GM21423 (cell line): Measurements from ENCODE around the gene HNF1B.
"Not testable (repeated sequence)": the region's sequence is repeated elsewhere in the genome, so short reads cannot be mapped to it uniquely, and the experiment has no call there.

Source experiments
- ATAC-seq: cut with Tn5 transposase; IDR thresholded peaks from one replicate; pipeline ENCODE4 v1.9.1; 2021; ENCODE audit warnings: mild to moderate bottlenecking, moderate library complexity; ENCODE audit not compliant: unreplicated experiment

HNF1B gene, protein sequence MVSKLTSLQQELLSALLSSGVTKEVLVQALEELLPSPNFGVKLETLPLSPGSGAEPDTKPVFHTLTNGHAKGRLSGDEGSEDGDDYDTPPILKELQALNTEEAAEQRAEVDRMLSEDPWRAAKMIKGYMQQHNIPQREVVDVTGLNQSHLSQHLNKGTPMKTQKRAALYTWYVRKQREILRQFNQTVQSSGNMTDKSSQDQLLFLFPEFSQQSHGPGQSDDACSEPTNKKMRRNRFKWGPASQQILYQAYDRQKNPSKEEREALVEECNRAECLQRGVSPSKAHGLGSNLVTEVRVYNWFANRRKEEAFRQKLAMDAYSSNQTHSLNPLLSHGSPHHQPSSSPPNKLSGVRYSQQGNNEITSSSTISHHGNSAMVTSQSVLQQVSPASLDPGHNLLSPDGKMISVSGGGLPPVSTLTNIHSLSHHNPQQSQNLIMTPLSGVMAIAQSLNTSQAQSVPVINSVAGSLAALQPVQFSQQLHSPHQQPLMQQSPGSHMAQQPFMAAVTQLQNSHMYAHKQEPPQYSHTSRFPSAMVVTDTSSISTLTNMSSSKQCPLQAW

DNA sequence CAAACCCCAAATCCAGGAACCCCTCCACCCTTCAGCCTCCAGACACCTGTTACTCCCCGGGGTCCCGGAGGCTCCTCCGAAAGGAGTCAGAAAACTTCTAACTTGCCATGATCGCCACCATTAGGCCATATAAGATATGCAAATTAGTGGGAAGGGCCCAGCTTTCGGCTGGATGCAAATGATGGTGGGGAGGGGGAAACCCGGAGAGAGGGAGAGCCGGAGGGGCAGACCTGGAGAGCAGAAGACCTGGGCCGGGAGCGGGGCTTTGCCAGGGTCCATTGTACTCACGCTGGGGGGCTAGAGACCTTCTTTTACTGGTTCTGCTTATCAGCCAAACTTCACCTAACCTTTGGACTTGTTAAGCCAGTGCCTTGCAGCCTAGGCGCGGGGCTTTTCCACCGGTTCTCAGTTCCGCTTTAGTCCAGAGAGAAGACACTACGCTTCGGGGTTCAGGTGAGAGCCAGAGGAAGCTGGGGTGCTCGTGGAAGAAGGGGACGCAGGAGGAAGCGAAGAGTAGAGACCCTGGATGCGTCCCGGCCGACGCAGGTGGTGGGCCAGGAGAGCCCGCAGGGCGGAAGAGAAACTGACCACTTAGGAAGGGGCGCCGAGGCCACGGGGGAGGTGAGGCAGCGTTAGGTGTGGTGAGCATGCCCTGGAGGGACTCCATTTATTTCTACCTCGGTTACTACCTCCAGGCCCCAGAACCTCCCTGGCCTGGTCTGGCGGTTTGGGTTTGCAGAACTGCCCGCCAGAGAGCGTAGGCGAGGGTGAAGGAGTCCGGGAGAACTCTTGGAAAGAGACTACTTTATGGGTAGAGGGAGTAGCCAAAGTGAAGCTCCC is at the start of gene HNF1B:
Gene HNF1B, minus strand, starts transcription at position 99 of the 840 bp plus-strand sequence. CDS start 175 bp downstream, outside the sequence.
- peak; percentile 48 for ATAC-seq

DNA sequence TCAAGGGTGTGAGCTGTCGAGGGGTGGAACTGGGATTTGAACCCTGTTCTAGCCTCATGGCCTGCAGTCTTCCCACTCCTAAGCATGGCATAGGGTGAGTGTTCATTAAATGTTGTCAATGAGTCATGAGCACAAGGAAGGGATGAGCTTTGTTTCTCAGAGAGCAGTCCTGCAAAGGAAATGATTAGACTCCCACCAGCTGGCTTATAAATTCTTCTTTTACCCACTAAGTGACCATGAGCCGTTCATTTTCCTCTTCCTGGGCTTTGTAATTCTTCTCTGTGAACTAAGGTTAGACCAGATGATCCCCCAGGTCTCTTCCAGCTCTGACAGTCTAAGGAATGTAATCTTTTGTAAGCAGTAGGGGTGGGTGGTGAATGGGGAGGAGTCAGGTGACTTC is 47.9 kb upstream of the HNF1B start:
- ATAC-seq: no peak

DNA sequence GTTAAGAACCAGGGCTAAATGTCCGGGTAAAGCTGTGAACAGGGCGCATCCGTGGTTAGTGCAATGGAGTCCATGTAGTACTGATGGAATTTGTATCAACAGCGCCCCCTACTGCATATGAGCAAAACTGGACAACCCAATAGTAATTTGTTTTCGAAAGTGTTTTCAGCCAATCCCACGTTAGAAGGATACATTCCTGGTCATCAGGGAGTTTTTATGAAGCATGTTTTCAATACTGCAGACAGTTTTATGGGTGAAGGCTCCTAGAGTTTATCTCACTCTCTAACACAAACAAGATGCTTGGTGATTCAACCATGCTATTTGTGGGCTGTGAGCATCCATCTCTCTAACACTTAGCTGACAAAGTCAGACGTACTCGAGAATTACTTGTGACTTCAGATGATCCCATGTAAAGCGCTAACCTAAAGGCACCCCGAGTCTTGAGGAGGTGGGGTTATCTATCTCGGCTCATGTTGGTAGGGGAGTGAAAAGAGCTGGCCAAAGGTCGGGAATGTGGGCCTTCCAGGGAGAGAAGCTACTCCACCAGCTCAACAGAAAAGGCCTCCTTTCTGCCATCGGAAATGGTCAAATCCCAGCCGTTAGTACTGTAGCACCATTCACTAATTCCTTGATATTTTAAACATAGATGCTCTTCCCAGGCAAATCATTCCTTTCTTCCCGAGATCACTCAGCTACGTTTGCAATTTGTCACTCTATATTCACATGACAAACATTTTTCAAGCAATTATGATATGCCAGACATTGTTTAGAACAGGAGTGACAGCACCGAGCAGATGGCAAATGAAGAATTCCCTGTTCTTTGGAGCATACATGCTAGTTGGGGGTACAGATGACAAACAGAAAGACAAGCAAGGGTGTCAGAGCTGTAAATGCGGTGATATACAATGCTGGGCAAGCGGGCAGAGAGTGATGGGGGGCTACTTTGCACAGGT is 46.9 kb upstream of the HNF1B start:
- no peak for ATAC-seq

DNA sequence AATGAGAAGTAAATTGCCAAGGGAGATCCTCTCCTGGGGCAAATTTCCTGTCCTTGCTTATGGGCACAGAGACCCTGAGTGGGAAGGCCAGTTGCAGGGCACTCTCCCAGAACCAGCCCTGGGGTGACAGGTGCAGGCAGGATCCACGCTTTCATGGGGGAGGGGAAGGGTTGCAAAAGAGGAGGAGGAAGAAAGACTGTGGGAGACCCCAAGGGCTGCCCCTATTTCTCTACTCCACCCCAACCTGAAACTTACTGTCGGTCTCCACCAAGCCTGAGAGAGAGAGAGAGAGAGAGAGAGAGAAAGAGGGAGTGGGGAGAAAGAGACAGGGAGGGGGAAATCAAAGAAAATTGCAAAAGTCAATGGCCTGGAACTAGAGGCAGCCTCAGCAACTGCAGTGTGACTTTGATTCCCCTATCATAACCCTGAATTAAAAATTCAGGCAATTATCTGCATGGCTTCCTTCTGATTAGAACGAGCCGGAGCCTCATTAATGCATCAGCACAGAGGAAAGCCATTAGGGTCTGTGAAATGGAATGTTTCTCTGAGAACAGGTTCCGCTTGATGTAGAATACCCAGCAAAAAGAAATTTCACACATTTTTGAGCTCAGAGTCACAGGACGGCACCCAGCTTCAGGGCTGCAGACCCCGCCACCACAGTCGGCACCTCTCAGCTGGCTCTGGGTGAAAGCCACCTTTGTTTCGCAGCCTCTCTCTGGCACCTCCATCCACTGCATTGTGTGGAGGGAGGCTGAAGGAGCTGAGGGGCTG is 45.1 kb upstream of the HNF1B start:
- no peak for ATAC-seq

DNA sequence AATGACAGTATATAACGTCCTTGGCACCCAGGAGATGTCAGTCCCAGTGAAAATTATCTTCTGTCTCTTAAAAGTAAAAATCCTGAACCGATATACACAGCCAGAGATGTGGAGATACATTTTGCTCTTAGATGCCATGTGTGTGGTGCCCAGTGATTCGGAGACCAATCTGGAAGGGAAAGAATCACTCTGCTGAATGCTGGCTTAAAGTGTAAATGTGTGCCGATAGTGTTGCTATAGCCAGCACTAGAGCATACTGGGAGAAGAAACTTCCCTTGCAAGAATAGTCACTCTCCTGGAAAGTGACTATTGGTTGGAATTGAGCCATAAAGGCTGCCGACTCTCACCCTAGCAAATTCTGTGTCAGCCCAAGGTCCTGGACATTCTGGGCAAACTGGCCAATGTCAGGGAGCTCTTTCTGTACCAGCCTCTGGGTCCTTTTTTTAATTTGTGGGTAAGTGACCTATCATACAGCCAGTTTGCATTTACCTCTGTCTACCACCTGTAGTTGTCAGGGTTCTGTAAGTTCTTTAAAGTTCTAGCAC is 44.2 kb upstream of the HNF1B start:
- no peak for ATAC-seq

DNA sequence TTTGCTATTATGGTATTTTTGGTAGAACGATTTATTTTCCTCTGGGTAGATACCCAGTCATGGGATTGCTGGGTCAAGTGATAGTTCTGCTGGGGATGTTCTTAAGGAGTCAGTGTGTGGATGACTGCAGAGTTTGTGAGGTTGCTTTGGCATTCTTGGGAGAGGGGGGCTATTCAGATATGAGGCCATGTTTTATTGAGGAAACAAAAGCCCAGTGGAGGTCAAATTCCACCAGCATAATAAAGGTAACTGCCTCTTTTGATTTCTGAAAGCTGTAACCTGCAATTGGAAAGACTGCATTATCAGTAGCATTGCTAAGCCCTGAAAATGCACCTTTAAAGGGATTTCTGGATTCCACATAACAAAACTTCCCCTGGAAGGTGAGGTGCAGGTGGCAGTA is 43.7 kb upstream of the HNF1B start:
- ATAC-seq: no peak

DNA sequence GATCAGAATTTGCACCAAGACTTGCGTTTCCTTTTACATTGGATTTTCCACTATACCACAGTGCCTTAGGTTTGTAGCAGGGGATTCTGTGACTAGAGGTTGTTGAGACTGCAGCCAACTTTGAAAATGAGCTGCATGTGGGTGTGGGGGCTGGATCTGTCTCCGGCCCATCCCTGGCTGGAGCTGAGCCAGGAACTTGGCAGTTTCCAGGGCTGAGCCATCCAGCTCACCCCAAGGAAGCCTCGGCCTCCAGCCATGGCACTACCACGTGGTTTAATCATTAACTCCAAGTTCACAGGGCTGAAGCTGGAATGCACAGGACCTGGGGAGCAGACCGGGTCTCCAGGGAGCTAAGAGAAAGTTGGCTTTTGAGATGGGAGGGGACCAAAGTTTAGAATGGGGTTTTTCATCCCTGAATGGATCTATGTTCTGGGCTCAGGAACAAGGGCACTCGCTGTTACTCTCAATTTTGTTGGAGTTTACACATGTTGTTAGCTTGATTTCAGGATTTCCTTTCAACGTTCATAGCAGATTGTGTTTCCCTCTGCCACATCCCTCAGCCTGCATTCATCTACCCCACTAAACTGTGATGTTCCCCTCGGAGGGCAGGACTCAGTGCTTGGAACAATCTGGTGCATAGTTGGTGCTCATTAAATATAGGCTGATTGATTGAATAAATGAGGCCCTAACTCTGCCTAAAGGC is 42.3 kb upstream of the HNF1B start:
- ATAC-seq: no peak

DNA sequence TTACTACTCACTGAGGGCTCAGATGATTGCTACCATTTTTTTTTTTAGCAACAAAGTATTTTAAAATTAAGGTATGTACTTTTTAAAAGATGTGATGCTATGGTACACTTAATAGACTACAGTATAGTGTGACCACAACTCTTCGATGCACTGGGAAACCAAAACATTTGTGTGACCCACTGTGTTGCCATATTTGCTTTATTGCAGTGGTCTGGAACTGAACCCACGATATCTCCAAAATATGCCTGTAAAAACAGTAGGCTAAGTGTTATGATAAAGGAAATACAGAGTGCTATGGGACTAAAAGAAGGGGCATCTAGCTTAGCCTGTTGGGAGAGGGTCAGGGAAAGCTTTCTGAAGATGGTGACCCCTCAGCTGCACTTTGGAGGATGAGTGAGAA is 41.6 kb upstream of the HNF1B start:
- no peak for ATAC-seq

DNA sequence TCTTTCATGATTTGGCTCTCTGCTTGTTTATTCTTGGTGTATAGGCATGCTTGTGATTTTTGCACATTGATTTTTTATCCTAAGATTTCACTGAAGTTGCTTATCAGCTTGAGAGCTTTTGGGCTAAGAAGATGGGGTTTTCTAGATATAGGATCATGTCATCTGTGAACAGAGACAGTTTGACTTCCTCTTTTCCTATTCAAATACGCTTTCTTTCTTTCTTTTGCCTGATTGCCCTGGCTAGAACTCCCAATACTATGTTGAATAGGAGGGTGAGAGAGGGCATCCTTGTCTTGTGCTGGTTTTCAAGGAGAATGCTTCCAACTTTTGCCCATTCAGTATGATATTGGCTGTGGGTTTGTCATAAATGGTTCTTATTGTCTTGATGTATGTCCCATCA is 37.6 kb upstream of the HNF1B start:
- not testable (repeated sequence) for ATAC-seq

DNA sequence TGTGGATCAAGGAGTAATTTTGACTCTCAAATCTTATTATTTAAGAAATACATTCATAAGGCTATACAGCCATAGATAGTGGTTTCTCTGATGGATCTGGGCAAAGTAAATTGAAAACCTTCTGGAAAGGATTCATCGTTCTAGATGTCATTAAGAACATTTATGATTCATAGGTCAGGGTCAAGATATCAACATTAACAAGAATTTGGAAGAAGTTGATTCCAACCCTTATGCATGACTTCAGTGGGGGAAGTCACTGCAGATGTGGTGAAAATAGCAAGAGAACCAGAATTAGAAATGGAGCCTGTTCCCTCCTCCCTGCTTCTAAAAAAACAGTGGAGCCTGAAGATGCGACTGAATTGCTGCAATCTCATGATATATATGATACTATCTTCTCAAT is 36.6 kb upstream of the HNF1B start:
- no peak for ATAC-seq

DNA sequence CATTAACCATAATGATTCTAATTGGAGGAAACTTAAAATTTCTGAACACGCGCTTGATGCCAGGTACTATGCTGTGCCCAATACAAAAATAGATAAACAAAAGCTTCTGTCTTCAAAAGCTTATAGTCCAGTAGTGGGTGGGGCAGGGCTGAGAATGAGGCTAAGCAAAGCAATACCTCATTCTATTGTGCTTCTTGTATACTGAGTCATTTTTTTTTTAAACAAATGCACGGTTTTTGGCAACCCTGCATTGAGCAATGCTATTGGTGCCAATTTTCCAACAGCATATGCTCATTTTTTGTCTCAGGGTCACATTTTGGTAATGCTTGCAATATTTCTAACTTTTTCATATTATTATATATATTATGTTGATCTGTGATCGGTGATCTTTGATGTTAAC is 34.7 kb upstream of the HNF1B start:
- no peak for ATAC-seq

DNA sequence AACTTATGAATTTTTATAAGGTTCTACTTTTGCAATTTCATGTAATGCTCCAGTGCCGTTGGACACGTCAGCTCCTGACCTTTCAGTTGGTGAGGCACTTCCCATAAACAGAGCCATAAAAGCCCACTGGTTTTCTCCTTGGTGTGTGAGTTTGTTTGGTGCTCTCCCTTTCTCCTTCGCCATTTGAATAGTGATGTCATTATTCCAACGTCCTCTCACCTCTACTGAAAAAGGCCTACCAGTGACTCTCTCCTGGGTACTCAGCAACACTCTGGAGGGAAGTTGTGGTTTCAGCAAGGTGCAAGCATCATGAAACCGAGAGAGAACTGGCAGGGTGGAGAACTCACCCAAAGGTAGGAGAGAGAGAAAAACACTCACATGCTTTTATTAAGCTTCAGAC is 29.6 kb upstream of the HNF1B start:
- ATAC-seq: peak; percentile 87

DNA sequence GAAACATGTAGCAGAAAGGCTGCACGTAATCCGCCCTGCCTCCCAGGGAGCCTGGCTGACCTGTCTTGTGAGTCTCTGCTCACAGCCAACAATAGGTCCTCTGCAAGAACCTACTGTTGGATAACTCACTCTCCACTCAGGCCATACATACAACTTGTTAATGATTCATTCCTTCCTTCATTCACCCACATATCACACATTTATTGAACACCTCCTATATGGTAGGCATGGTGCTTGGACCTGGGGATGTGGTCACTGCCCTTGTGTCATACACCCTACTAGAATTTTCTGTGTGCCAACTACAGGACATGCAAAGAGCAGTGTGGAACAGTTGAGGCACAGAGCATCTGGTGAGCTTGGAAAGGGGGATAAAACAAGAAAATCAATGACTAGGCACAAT is 28.1 kb upstream of the HNF1B start:
- no peak for ATAC-seq

DNA sequence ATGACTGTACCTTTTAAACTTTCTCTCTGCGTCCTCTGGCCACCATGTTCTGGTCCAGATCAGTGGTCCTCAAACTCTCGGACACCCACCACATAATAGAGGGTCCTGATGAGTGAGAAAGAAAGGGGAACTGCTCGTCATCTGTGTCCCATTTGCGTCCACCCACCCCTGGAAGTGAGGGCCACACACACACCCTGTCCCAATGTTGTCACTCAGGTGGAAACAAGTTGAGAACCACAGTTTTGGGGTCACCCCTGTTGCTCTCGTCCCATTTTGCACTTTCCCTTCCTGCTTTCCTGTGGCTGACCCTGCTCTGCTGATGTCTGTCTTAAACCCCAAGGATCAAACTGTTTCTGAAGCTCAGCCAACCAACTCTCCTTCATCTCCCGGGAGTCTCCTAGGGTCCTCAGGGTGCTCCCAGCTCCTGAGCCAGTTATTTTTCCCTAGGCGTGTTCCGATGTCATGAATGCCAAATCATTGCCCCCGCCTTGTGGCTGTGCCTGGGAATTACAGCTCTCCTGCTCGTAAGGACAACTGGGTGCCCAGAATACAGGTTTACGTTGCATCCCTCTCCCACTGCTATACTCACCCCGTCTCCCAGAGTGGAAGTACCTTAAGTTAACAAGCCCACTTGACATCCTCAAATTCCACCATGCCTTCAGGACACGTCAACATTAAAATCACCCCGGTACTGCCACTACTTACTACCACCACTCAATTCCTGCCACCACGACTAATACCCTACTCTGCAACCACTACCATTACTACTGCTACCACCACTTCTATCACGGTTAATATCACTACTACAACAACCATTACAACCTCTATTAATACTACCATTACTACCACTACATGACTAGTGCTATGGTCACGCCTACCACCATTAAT is 26.0 kb upstream of the HNF1B start:
- ATAC-seq: no peak

DNA sequence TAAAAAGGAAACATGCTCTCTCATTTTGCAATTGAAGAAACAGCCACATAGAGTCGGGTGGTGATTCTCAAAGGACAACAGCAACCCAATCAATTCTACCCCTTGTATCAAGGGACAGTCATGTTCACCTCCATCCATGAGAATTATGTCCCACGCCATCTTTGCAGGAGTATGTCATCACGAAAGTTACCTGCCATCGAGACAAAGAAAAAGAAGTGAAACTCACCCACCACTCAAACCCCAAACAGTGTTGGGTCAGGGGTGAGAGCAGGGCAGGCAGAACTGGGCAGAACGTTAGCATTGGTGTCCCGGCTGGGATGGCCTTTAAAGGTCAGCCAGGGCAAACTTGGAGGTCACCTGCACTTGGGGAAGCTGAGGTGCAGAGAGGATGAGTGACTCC is 24.2 kb upstream of the HNF1B start:
- no peak for ATAC-seq

DNA sequence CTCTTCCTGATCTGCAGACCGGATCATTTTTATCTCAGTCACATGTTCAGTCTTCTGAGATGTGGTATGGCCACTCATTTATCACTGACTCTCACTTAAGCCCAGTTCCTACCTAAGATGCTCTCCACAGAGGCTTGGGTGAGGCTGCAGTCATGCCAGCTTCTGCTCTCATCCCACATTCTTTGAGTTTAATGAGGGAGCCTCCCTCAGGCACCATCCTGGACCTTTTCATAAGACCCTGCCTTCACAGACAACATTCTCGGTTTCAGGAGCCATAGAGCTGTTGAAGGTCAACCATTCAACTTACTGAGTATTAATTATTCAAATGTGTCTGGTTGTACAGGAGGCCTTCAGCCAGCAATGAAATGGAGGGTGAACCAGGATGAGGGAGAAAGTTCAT is 23.6 kb upstream of the HNF1B start:
- ATAC-seq: no peak

DNA sequence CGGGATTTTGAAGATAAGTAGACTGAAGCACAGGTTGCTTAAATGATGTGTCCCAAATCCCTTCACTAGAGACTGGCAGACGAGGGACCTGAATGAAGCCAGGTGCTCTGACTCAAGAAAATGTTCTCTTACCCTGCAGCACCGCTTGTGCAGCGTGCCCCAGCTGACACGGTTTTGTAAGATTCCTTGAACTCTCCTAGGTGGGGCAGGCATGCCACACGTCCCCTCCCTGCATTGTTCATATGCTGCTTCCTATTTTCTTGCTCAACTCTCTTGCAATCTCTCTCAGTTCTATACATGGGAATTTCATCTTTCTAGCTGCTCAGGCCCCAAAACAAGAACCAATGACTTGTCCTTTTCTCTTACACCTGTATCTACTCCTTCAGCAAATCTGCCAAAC is 22.1 kb upstream of the HNF1B start:
- no peak for ATAC-seq

DNA sequence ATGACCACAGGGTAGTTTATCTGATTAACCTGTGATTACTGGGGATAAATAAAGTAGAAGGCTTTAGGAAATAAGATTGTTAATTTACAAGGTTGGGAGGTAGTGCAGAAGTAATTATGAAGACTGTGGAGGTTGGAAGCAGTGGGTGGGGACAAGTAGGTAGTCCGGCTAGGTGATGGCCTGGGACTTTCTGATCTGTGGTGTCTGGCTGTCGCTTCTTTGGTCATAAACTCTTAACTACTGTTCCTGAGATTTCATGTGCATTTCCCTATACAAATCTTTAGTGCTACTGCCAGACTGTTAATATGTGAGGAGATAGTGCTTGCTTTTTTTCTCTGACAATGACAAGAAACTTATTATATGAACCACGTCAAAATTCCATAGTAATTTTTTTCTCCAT is 19.5 kb upstream of the HNF1B start:
- no peak for ATAC-seq
